AG09309 (cell line): ENCODE measurements around the gene SMURF1.

Experiments used
- DNase-seq: peaks from one replicate; pipeline ENCODE4 v3.0.0-alpha.2; 2010; ENCODE audit warnings: low read depth
- H3K4me3 ChIP-seq: 2 replicates; pipeline ENCODE4 v1.5.1; 2011; ENCODE audit warnings: mild to moderate bottlenecking, low read depth, low read length, moderate library complexity; ENCODE audit not compliant: control insufficient read depth
- CTCF ChIP-seq: IDR thresholded peaks from 2 replicates; pipeline ENCODE4 v1.5.1; 2011; ENCODE audit warnings: mild to moderate bottlenecking, low read depth, low read length, inconsistent platforms; ENCODE audit not compliant: insufficient read depth, control insufficient read depth; ENCODE audit errors: missing control alignments

SMURF1 gene

GRCh38 chr7:99135938-99136337 lies 8.0 kb downstream of the SMURF1 start:
- no peak for DNase-seq
- no peak for TF ChIP-seq CTCF

DNA sequence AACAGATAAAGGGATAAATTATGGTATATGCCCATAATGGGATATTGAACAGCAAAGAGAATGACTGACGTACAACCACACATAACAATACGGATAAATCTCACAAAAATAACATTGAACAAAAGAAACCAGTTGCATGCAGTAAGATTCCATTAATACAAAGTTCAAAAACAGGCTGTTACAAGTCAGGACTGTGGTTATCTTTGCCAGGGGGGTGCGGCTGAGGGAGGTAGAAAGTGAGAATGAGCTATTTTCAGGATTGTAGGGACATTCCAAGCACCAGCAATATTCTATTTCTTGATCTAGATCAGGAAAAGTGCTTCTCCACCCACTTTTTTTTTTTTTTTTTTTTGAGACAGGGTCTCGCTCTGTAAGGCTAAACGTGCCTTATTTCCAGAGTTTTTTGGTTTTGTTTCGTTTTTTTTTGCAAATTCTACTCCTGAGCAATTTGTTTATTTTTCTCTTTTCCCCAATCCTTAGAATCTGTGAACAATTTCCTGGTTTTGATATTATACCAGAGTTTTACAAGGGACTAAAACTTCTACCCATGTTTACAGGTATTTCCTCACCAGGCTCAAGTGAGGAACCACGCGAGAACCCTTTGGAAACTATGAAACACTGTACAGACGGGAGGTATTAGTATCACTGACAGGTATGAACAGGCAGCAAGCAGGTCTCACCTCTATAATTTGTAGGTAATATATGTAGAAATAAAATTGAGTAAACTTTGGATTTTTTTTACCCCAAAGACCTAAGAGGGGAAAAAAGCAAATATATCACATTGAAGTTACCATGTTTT lies 9.9 kb downstream of the SMURF1 start:
- DNase-seq, result no peak
- H3K4me3 ChIP-seq, result no peak overlapping the region
- no peak for TF ChIP-seq CTCF

More at GRCh38 chr7:99135938-99136337, 8.0 kb downstream of the SMURF1 start:
- no peak overlapping the region for H3K4me3 ChIP-seq

GRCh38 chr7:99132595-99133321 lies 11.2 kb downstream of the SMURF1 start:
- no peak overlapping the region for H3K4me3 ChIP-seq
- no peak for DNase-seq
- no peak for TF ChIP-seq CTCF

- DNase-seq, result no peak
- no peak for TF ChIP-seq CTCF
- H3K4me3 ChIP-seq, result no peak overlapping the region
Measured at GRCh38 chr7:99131290-99131689, 12.6 kb downstream of the SMURF1 start.

DNA sequence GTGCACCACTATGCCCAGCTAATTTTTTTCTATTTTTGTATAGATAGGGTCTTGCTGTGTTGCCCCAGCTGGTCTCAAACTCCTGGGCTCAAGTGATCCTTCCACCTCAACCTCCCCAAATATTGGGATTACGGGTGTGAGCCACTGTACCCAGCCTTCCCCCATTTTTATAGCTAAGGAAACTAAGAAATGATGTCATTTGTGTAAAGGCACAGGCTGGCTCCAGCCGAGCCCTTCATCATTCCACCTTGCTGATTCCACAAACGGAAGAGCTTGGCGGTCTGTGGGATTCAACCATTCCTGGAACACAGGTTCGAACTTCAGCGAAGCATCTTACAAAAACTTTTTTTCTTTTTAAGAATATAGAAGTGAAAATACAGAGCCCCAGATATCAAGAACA lies 14.4 kb downstream of the SMURF1 start:
- H3K4me3 ChIP-seq, result no peak overlapping the region
- no peak for TF ChIP-seq CTCF
- DNase-seq, result no peak

DNA sequence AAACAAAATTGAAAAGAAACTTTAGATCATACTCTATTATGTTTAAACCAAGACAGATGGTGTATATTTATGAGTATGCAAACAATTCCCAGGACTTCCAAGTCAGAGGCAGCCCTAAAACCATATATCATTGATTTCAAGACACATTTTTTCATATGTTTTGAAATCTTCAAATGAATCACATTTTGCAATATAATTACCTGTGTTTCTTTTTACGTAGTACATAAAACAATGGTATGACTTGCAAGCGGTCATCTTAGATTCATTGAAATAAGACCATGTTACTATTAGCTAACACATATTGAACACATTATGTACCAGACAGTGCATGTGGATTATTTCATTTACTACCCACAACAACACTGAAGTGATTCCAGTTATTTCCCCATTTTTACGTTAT lies 14.9 kb downstream of the SMURF1 start:
- no peak for DNase-seq
- H3K4me3 ChIP-seq, result no peak overlapping the region
- no peak for TF ChIP-seq CTCF
